ENCODE results near the gene IFNK. TPM values are rescaled to one million over a fixed set of nuclear protein-coding genes. Genes with fewer than 3 reads are reported as not detected.
"Not testable (repeated sequence)": the region's sequence is repeated elsewhere in the genome, so short reads cannot be mapped to it uniquely, and the experiment has no call there.

Gene IFNK
- total RNA-seq: not detected
- long read RNA-seq: 0 reads

GRCh38 chr9:27524236-27524635 is at the start of gene IFNK:
Gene IFNK (plus strand): TSS chr9:27524290. CDS start chr9:27524337, 47 bp downstream.
- no peak for DNase-seq (ENCODE audit: low spot score)

- no peak for DNase-seq (ENCODE audit: low spot score)
These were observed 49.8 kb upstream of the IFNK start for GRCh38 chr9:27474305-27474704.

GRCh38 chr9:27475057-27475595 is 49.0 kb upstream of the IFNK start:
- no peak for DNase-seq (ENCODE audit: low spot score)

- no peak for DNase-seq (ENCODE audit: low spot score)
These were observed 47.1 kb upstream of the IFNK start for GRCh38 chr9:27476870-27477515.

- DNase-seq (ENCODE audit: low spot score): no peak
These were observed 45.8 kb upstream of the IFNK start for GRCh38 chr9:27478322-27478721.

GRCh38 chr9:27482709-27483108 is 41.4 kb upstream of the IFNK start:
- DNase-seq (ENCODE audit: low spot score): no peak

- DNase-seq (ENCODE audit: low spot score): no peak
These were observed 40.5 kb upstream of the IFNK start for GRCh38 chr9:27483576-27483975.

GRCh38 chr9:27485158-27485557 is 38.9 kb upstream of the IFNK start:
- no peak for DNase-seq (ENCODE audit: low spot score)

GRCh38 chr9:27487128-27487640 is 36.9 kb upstream of the IFNK start:
- DNase-seq (ENCODE audit: low spot score): no peak

- DNase-seq (ENCODE audit: low spot score): no peak
These were observed 36.2 kb upstream of the IFNK start for GRCh38 chr9:27487927-27488326.

GRCh38 chr9:27489087-27489876 is 34.8 kb upstream of the IFNK start:
- no peak for DNase-seq (ENCODE audit: low spot score)

GRCh38 chr9:27491154-27491553 is 32.9 kb upstream of the IFNK start:
- DNase-seq (ENCODE audit: low spot score): no peak

- DNase-seq (ENCODE audit: low spot score): no peak
These were observed 28.5 kb upstream of the IFNK start for GRCh38 chr9:27495480-27496134.

GRCh38 chr9:27496135-27496504 is 28.0 kb upstream of the IFNK start:
- DNase-seq (ENCODE audit: low spot score): no peak

- DNase-seq (ENCODE audit: low spot score): no peak
These were observed 26.1 kb upstream of the IFNK start for GRCh38 chr9:27497883-27498417.

- no peak for DNase-seq (ENCODE audit: low spot score)
These were observed 24.6 kb upstream of the IFNK start for GRCh38 chr9:27499451-27499850.

- DNase-seq (ENCODE audit: low spot score): not testable (repeated sequence)
These were observed 23.2 kb upstream of the IFNK start for GRCh38 chr9:27500902-27501301.

GRCh38 chr9:27503623-27504022 is 20.5 kb upstream of the IFNK start:
- no peak for DNase-seq (ENCODE audit: low spot score)

- no peak for DNase-seq (ENCODE audit: low spot score)
These were observed 19.8 kb upstream of the IFNK start for GRCh38 chr9:27504259-27504658.

- no peak for DNase-seq (ENCODE audit: low spot score)
These were observed 18.3 kb upstream of the IFNK start for GRCh38 chr9:27505744-27506161.

- DNase-seq (ENCODE audit: low spot score): no peak
These were observed 17.1 kb upstream of the IFNK start for GRCh38 chr9:27506981-27507380.

- DNase-seq (ENCODE audit: low spot score): no peak
These were observed 13.3 kb upstream of the IFNK start for GRCh38 chr9:27510780-27511179.

Data from mesenteric fat pad (tissue), 1 donor.